ENCODE measurements around the gene ARL8A. TPM values are rescaled to one million over a fixed set of nuclear protein-coding genes. Genes with fewer than 3 reads are reported as not detected.

ARL8A gene
- total and polyA plus RNA-seq, 10 of the 15 experiments (the other 5 are each of a cell fraction or from before 2014, with no cell fraction given): 0.34 to 49.2 (median 15.4) TPM

GRCh38 chr1:202129453-202130296 is 14.9 kb downstream of the ARL8A start:
- SMC1A ChIA-PET (ENCODE audit: uncharacterized antibody, unreplicated experiment): no interaction called here
- WGBS (ENCODE audit: insufficient coverage, insufficient replicate concordance, low lambda C conversion rate, missing lambda C conversion rate): 55% methylated on average over 8 of the region's 8 CpGs

More at GRCh38 chr1:202129453-202130296, 14.9 kb downstream of the ARL8A start:
- H3K4me3 ChIP-seq: no peak overlapping the region
- no peak for TF ChIP-seq STAT3 (IDR thresholded peaks at IDR 0.05; ENCODE audit: low read depth, low read length)
- no peak for TF ChIP-seq PAX8 (IDR thresholded peaks at IDR 0.05)
- TF ChIP-seq RFX5 (IDR thresholded peaks at IDR 0.05; ENCODE audit: low read depth, low read length): no peak
- no peak for TF ChIP-seq SMAD5 (IDR thresholded peaks at IDR 0.05; ENCODE audit: low read depth)
- TF ChIP-seq TAF1 (IDR thresholded peaks at IDR 0.05; ENCODE audit: borderline replicate concordance, low read depth, low read length): no peak
- no peak for TF ChIP-seq SMAD1 (IDR thresholded peaks at IDR 0.05; ENCODE audit: low read depth, partially characterized antibody)
- TF ChIP-seq, protein P1, sequence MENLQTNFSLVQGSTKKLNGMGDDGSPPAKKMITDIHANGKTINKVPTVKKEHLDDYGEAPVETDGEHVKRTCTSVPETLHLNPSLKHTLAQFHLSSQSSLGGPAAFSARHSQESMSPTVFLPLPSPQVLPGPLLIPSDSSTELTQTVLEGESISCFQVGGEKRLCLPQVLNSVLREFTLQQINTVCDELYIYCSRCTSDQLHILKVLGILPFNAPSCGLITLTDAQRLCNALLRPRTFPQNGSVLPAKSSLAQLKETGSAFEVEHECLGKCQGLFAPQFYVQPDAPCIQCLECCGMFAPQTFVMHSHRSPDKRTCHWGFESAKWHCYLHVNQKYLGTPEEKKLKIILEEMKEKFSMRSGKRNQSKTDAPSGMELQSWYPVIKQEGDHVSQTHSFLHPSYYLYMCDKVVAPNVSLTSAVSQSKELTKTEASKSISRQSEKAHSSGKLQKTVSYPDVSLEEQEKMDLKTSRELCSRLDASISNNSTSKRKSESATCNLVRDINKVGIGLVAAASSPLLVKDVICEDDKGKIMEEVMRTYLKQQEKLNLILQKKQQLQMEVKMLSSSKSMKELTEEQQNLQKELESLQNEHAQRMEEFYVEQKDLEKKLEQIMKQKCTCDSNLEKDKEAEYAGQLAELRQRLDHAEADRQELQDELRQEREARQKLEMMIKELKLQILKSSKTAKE (IDR thresholded peaks at IDR 0.05; ENCODE audit: low read depth, poor library complexity, severe bottlenecking): no peak
- no peak for TF ChIP-seq IRF3 (IDR thresholded peaks at IDR 0.05)
- no peak for TF ChIP-seq E4F1 (IDR thresholded peaks at IDR 0.05; ENCODE audit: borderline replicate concordance, partially characterized antibody)
- no peak for TF ChIP-seq BACH1 (IDR thresholded peaks at IDR 0.05; ENCODE audit: borderline replicate concordance)
- ChIA-PET POLR2A (interaction anchor here (0.7 kb wide), 1 partner anchor 16 kb away, joined by 3 read pairs; no protein-coding TSS in a partner anchor), CTCF (interaction anchor here (0.6 to 2.1 kb wide), 5 partner anchors 9 to 233 kb away, joined by 3 to 6 read pairs (median 4); no protein-coding TSS in a partner anchor), RAD21 (ENCODE audit: unreplicated experiment) (interaction anchor here (0.7 kb wide), 1 partner anchor 14 kb away, joined by 3 read pairs; no protein-coding TSS in a partner anchor)
- no peaks in the 10 kb centered on the region for H3K4me1 ChIP-seq (ENCODE audit: control insufficient read depth, insufficient read depth, low read length)
- intact Hi-C loops (cut with micrococcal nuclease; ENCODE audit: unreplicated experiment): no loop called here
- H3K9me3 ChIP-seq (replicated peaks; ENCODE audit: control insufficient read depth, insufficient read depth, low read length): no peaks in the 10 kb centered on the region
- FAIRE-seq: no peak
- H3K4me2 ChIP-seq (ENCODE audit: control insufficient read depth, insufficient read depth): no peak overlapping the region
- H4K20me1 ChIP-seq (ENCODE audit: control insufficient read depth, insufficient read depth): peaks cover 3% of the 10 kb centered on the region; the same call in 1 of the 2 replicates
- H3K9ac ChIP-seq (ENCODE audit: control insufficient read depth, insufficient read depth, low read length): no peak overlapping the region
- ATAC-seq: peak; percentile 26; the same call in 1 of the 3 replicates
- peaks cover 4 to 14% of the 10 kb centered on the region in 2 experiments for H3K36me3 ChIP-seq (ENCODE audit: control insufficient read depth in 2 of 2, insufficient read depth in 2 of 2, low read length in 1 of 2)
- BruUV-seq (replicated peaks): no TSS peak
- DNase-seq (ENCODE audit: low read depth, low spot score): no peak
- no peaks in the 10 kb centered on the region for H3K79me2 ChIP-seq (ENCODE audit: control insufficient read depth, insufficient read depth, low read length)
- no peaks in the 10 kb centered on the region; a peak in 2 of 4 replicates for H3K27me3 ChIP-seq (replicated peaks in 1 of 2; ENCODE audit: control insufficient read depth in 2 of 2, insufficient read depth in 2 of 2, low read length in 1 of 2)
- no peak overlapping the region for H3K27ac ChIP-seq (ENCODE audit: control insufficient read depth, insufficient read depth)
- in situ Hi-C loops (cut with MboI): no loop called here
- H2AFZ ChIP-seq (ENCODE audit: control insufficient read depth, low read depth, low read length): no peak overlapping the region

All from GM12878 (cell line).